ENCODE results near the gene TEN1. TPM values are rescaled to one million over a fixed set of nuclear protein-coding genes. Genes with fewer than 3 reads are reported as not detected.
A peak's percentile ranks its signal among the peaks of the same experiment; 100 is the strongest.

TEN1 gene
- total and polyA plus RNA-seq, 2 of the 13 experiments (the other 11 are each of a cell fraction or from before 2014, with no cell fraction given), result 18.0 to 21.3 TPM

GRCh38 chr17:75995385-75995925 lies 16.4 kb downstream of the TEN1 start:
- in situ Hi-C loops (cut with HindIII; ENCODE audit: extremely low pct_ligation_motif_present, low pct_unique_long_range_greater_than_20kb), result no loop called here
- H3K4me2 ChIP-seq (ENCODE audit: low read depth, low read length), result peak overlapping the region; percentile 2; the same call in 1 of the 2 replicates
- no peak overlapping the region for H2AFZ ChIP-seq (ENCODE audit: low read length)
- no peaks in the 10 kb centered on the region for H3K9me3 ChIP-seq (ENCODE audit: low read length)
- H3K4me3 ChIP-seq (replicated peaks in 1 of 3; ENCODE audit: insufficient read depth in 1 of 3, low read depth in 2 of 3, low read length in 3 of 3), result no peak overlapping the region
- no peak overlapping the region for H3K9ac ChIP-seq (ENCODE audit: insufficient read depth, low read depth, low read length)
- H3K79me2 ChIP-seq (ENCODE audit: insufficient read depth, low read length), result no peaks in the 10 kb centered on the region
- DNase-seq (ENCODE audit: low spot score) (peak; percentile 62), FAIRE-seq (peak; percentile 84), ATAC-seq (no peak)
- peaks cover 76% of the 10 kb centered on the region for H3K4me1 ChIP-seq (ENCODE audit: insufficient read depth, low read length)
- ChIA-PET CTCF (ENCODE audit: low intra/inter-chr PET ratio, low total read pairs) (no interaction called here), POLR2A (interaction anchor here (1.3 to 14.3 kb wide), 6 partner anchors 8 to 123 kb away, joined by 4 to 481 read pairs (median 8); partner anchors contain the start of genes ACOX1, MRPL38, TEN1 and TRIM47)
- intact Hi-C loops (cut with micrococcal nuclease; ENCODE audit: unreplicated experiment), result loop anchor here (5.0 kb wide), 1 partner anchor 53 kb away; the partner anchor contains the start of gene FBF1
- no peaks in the 10 kb centered on the region for H3K27me3 ChIP-seq (ENCODE audit: control insufficient read depth in 1 of 2, insufficient read depth in 2 of 2, low read length in 2 of 2)
- H4K20me1 ChIP-seq (ENCODE audit: insufficient read depth, low read length), result no peaks in the 10 kb centered on the region
- 74% methylated on average over 5 of the region's 7 CpGs for WGBS (ENCODE audit: low lambda C conversion rate)
- peaks cover 5 to 12% of the 10 kb centered on the region in 2 experiments for H3K36me3 ChIP-seq (replicated peaks in 1 of 2; ENCODE audit: control insufficient read depth in 1 of 2, insufficient read depth in 2 of 2, low read length in 2 of 2)
- H3K27ac ChIP-seq (ENCODE audit: extremely low read length, insufficient read depth, low read length), result peak overlapping the region; percentile 94
- no TSS peak for BruUV-seq (replicated peaks)
- no peak for TF ChIP-seq RARG (CRISPR knock-in tag; IDR thresholded peaks at IDR 0.05; ENCODE audit: low read depth)
- no peak for TF ChIP-seq HOXA5 (CRISPR knock-in tag; IDR thresholded peaks at IDR 0.05)
- TF ChIP-seq HIC2 (CRISPR knock-in tag; IDR thresholded peaks at IDR 0.05; ENCODE audit: low read depth), result peak; percentile 37; the same call in 1 of the 2 replicates
- 0 out of 2 replicates have a peak, but pooled peaks have one; percentile 31 for TF ChIP-seq ZNF546 (CRISPR knock-in tag; conservative IDR thresholded peaks at IDR 0.05)
- no peak for TF ChIP-seq MIER3 (CRISPR knock-in tag; IDR thresholded peaks at IDR 0.05; ENCODE audit: borderline replicate concordance)
- no peak for TF ChIP-seq MIER2 (CRISPR knock-in tag; IDR thresholded peaks at IDR 0.05)
- TF ChIP-seq RXRB (CRISPR knock-in tag; IDR thresholded peaks at IDR 0.05; ENCODE audit: borderline replicate concordance), result peak; percentile 55
- TF ChIP-seq ARID2 (CRISPR knock-in tag; IDR thresholded peaks at IDR 0.05; ENCODE audit: borderline replicate concordance), result no peak
- peak; percentile 22; the same call in 1 of the 2 replicates for TF ChIP-seq MED1 (CRISPR knock-in tag; IDR thresholded peaks at IDR 0.05)
- no peak for TF ChIP-seq POLR2AphosphoS5 (IDR thresholded peaks at IDR 0.05; ENCODE audit: low read depth, low read length)
- peak; percentile 15 for TF ChIP-seq MED8 (CRISPR knock-in tag; IDR thresholded peaks at IDR 0.05; ENCODE audit: insufficient replicate concordance)
- TF ChIP-seq SMYD3 (CRISPR knock-in tag; IDR thresholded peaks at IDR 0.05), result no peak
- peak; percentile 50; the same call in 1 of the 2 replicates for TF ChIP-seq RXRA (CRISPR knock-in tag; IDR thresholded peaks at IDR 0.05)
- TF ChIP-seq FOXO1 (CRISPR knock-in tag; IDR thresholded peaks at IDR 0.05), result no peak
- no peak for TF ChIP-seq ZNF841 (CRISPR knock-in tag; IDR thresholded peaks at IDR 0.05; ENCODE audit: borderline replicate concordance)
- TF ChIP-seq CCDC6 (CRISPR knock-in tag; IDR thresholded peaks at IDR 0.05), result no peak
- no peak for TF ChIP-seq ZNF18 (CRISPR knock-in tag; IDR thresholded peaks at IDR 0.05; ENCODE audit: insufficient replicate concordance)
- 0 out of 2 replicates have a peak, but pooled peaks have one; percentile 12 for TF ChIP-seq NR2F2 (IDR thresholded peaks at IDR 0.05; ENCODE audit: borderline replicate concordance, low read depth)
- TF ChIP-seq ZBTB49 (CRISPR knock-in tag; IDR thresholded peaks at IDR 0.05; ENCODE audit: borderline replicate concordance), result no peak
- no peak for TF ChIP-seq NONO (IDR thresholded peaks at IDR 0.05)
- 0 out of 2 replicates have a peak, but pooled peaks have one; percentile 19 for TF ChIP-seq NONO (CRISPR knock-in tag; conservative IDR thresholded peaks at IDR 0.05)

Data from HepG2 (cell line).